AG04450 (cell line): ENCODE data around the gene NOL12. TPM values are rescaled to one million over a fixed set of nuclear protein-coding genes. Genes with fewer than 3 reads are reported as not detected.

Experiments used
- CTCF ChIA-PET: fragments of 300-600, 350-600 bp; formaldehyde crosslinking; extraction: SDS; loops from one replicate; lab custom pipeline; 2022; ENCODE audit warnings: antibody characterized with exemption, inconsistent platforms; lab: Charles Lee
- POLR2A ChIA-PET: fragments of 350-600 bp; formaldehyde crosslinking; extraction: SDS; loops from one replicate; lab custom pipeline; 2021; ENCODE audit warnings: antibody characterized with exemption, inconsistent platforms; lab: Yijun Ruan, JAX
- DNase-seq: peaks from one replicate; pipeline ENCODE4 v3.0.0-alpha.2; 2011; ENCODE audit warnings: low read depth, low spot score
- H3K27ac ChIP-seq: one replicate; pipeline ENCODE4 v1.5.1; 2012; ENCODE audit warnings: low read depth, low read length, control low read depth
- H3K27me3 ChIP-seq: one replicate; pipeline ENCODE4 v1.6.0; 2012; ENCODE audit warnings: low read length; ENCODE audit not compliant: control insufficient read depth, insufficient read depth
- H3K4me3 ChIP-seq: 2 replicates; pipeline ENCODE4 v1.5.1; 2011; ENCODE audit warnings: mild to moderate bottlenecking, low read depth, low read length, control low read depth
- H3K9me3 ChIP-seq: 2 replicates; pipeline ENCODE4 v1.5.1; 2012; ENCODE audit warnings: low read length; ENCODE audit not compliant: control insufficient read depth, insufficient read depth
- polyA plus RNA-seq: library from polyadenylated mRNA; depleted of rRNA; stranded (reverse); fragments of >200 nt; gene quantifications from 2 replicates; pipeline ENCODE4 v1.2.3, GENCODE V29; 2011
- TF ChIP-seq, protein P1 (sequence below): IDR thresholded peaks from 2 replicates; pipeline ENCODE4 v1.5.1; 2011; ENCODE audit warnings: low read depth, low read length, control low read depth, inconsistent platforms

The NOL12 gene
- polyA plus RNA-seq, 1 experiment, result 11.8 TPM

- no peaks in the 10 kb centered on the region for H3K9me3 ChIP-seq
- no peaks in the 10 kb centered on the region for H3K27me3 ChIP-seq
- H3K4me3 ChIP-seq, result peak within 1 kb of the TSS; percentile 48
- ChIA-PET CTCF (interaction anchor here (0.5 to 1.7 kb wide), 8 partner anchors 14 to 132 kb away, joined by 3 to 22 read pairs (median 5); no protein-coding TSS in a partner anchor), POLR2A (interaction anchor here (0.6 to 1.0 kb wide), 3 partner anchors 17 to 111 kb away, joined by 3 read pairs; partner anchors contain the start of gene GCAT)
- DNase-seq, result peak; percentile 78
- no peak within 1 kb of the TSS for H3K27ac ChIP-seq
- TF ChIP-seq, protein P1, sequence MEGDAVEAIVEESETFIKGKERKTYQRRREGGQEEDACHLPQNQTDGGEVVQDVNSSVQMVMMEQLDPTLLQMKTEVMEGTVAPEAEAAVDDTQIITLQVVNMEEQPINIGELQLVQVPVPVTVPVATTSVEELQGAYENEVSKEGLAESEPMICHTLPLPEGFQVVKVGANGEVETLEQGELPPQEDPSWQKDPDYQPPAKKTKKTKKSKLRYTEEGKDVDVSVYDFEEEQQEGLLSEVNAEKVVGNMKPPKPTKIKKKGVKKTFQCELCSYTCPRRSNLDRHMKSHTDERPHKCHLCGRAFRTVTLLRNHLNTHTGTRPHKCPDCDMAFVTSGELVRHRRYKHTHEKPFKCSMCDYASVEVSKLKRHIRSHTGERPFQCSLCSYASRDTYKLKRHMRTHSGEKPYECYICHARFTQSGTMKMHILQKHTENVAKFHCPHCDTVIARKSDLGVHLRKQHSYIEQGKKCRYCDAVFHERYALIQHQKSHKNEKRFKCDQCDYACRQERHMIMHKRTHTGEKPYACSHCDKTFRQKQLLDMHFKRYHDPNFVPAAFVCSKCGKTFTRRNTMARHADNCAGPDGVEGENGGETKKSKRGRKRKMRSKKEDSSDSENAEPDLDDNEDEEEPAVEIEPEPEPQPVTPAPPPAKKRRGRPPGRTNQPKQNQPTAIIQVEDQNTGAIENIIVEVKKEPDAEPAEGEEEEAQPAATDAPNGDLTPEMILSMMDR, result peak; percentile 66
Observed at GRCh38 chr22:37696657-37697537, 10.8 kb downstream of the NOL12 start, which contains the start of gene TRIOBP. TRIOBP (plus strand) TSS chr22:37697048; CDS start chr22:37701366, 4,318 bp downstream.

DNA sequence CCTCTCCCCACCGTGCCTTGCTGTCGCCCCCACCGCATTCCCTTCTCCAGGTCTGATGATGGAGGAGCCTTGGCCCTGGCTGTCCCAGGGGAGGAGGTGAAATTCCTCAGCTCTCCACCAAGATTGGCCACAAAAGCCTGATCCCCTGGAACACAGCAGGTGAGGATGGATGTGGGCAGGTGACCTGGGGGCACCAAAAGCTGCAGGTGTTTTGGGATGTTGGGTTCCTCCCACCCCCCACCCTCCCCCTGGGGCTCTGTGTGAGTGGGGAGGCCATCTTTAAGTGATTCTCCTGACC, 11.3 kb downstream of the NOL12 start:
- Histone ChIP-seq H3K4me3 (peak overlapping the region; percentile 45; the same call in 1 of the 2 replicates), H3K27me3 (no peaks in the 10 kb centered on the region), H3K27ac (no peak overlapping the region), H3K9me3 (no peaks in the 10 kb centered on the region)
- ChIA-PET CTCF (interaction anchor here (0.5 to 1.7 kb wide), 6 partner anchors 17 to 132 kb away, joined by 3 to 7 read pairs (median 4); no protein-coding TSS in a partner anchor), POLR2A (interaction anchor here (0.6 kb wide), 1 partner anchor 65 kb away, joined by 3 read pairs; no protein-coding TSS in a partner anchor)
- DNase-seq, result no peak
- TF ChIP-seq, protein P1, result no peak

DNA sequence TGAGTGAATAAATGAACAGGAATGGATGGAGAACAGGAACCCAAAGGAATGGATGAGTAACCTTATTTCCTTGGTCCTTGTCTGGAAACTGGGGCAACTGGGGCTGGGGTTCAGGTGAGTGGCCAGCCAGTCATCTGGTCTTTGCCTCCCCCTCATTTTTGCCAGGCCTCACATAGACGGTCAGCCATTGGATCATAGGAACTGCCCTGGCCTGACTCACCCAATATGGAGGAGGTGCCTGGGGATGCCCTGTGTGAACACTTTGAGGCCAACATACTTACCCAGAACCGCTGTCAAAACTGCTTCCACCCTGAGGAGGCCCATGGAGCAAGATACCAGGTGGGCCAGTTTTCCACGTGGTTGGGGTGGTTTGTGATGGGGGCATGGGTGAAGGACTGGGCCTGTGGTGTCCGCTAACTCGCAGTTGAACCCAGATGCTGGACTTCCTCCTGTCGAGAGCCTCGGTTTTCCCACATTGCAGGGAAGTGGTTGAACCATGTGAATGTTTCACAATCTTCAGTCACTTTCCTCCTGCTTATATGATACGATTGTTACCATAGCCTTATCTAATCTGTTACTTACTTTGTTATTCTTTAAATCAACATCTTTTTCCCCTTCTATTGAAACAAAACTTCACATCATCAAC, 15.1 kb downstream of the NOL12 start:
- Histone ChIP-seq H3K27ac (no peak overlapping the region), H3K27me3 (no peaks in the 10 kb centered on the region), H3K9me3 (no peaks in the 10 kb centered on the region), H3K4me3 (no peak overlapping the region)
- TF ChIP-seq, protein P1, result no peak
- POLR2A ChIA-PET, result no interaction called here
- CTCF ChIA-PET, result no interaction called here
- no peak for DNase-seq

GRCh38 chr22:37703906-37704305, 17.8 kb downstream of the NOL12 start:
- Histone ChIP-seq H3K27ac (no peak overlapping the region), H3K4me3 (no peak overlapping the region), H3K9me3 (peaks cover under 1% of the 10 kb centered on the region; the same call in 1 of the 2 replicates), H3K27me3 (no peaks in the 10 kb centered on the region)
- POLR2A ChIA-PET, result no interaction called here
- CTCF ChIA-PET, result interaction anchor here (1.2 kb wide), 1 partner anchor 31 kb away, joined by 4 read pairs; no protein-coding TSS in a partner anchor
- no peak for DNase-seq
- TF ChIP-seq, protein P1, result no peak
